K562 (cell line): ENCODE results near the gene ZNF384. TPM values are rescaled to one million over a fixed set of nuclear protein-coding genes. Genes with fewer than 3 reads are reported as not detected.
A peak's percentile ranks its signal among the peaks of the same experiment; 100 is the strongest.

Experiments used
- ATAC-seq: fragments of 200-7000 bp; cut with Tn5 transposase; 3 replicates; pipeline ENCODE4 v1.9.1; 2020; ENCODE audit warnings: moderate library complexity
- BruUV-seq: library from RNA; stranded (reverse); fragments of 400-500 nt; replicated peaks from 2 replicates; lab custom pipeline; 2021; lab: Mats Ljungman, UMichigan
- CTCF ChIA-PET: fragments of 300-600 bp; formaldehyde crosslinking; extraction: SDS; loops from one replicate; lab custom pipeline; 2021; ENCODE audit warnings: low intra/inter-chr PET ratio; lab: Yijun Ruan, JAX
- POLR2A ChIA-PET: fragments of 300-600, 350-650 bp; sonication (Branson Sonifier 250); formaldehyde crosslinking; extraction: SDS; loops from one replicate; lab custom pipeline; 2021; ENCODE audit warnings: antibody characterized with exemption, inconsistent platforms; lab: Yijun Ruan, JAX
- DNase-seq, 4 experiments: peaks; one replicate each; pipeline versions ENCODE4 v3.0.0 to v3.0.0-alpha.2; 2011 to 2018; ENCODE audit warnings: low spot score in 3 of 4, mixed read lengths in 3 of 4; ENCODE audit errors: extremely low read depth in 1 of 4
- FAIRE-seq: peaks from 2 replicates; lab custom pipeline; 2011; peaks lifted over from hg19 to GRCh38; lab: Jason Lieb, UNC
- H2AFZ ChIP-seq: 2 replicates; pipeline ENCODE4 v1.6.0; 2011; ENCODE audit warnings: low read depth, low read length, control low read depth, inconsistent platforms
- H3K27ac ChIP-seq: fragments of 200-600 bp; 3 replicates; pipeline ENCODE4 v1.8.0; 2011; ENCODE audit warnings: low read depth, mild to moderate bottlenecking, control low read depth, inconsistent platforms, low read length, moderate library complexity, mixed read lengths; ENCODE audit errors: extremely low read depth
- H3K27me3 ChIP-seq, 2 experiments: fragments of 300-600 bp in 1 of 2; 2 replicates in 1 of 2; 3 replicates in 1 of 2; pipeline versions ENCODE4 v1.6.0 to v1.8.0; 2011; ENCODE audit warnings: inconsistent platforms in 2 of 2, low read length in 2 of 2, mild to moderate bottlenecking in 1 of 2, mixed read lengths in 1 of 2, moderate library complexity in 1 of 2; ENCODE audit not compliant: control insufficient read depth in 2 of 2, insufficient read depth in 2 of 2
- H3K36me3 ChIP-seq: fragments of 300-600 bp; 3 replicates; pipeline ENCODE4 v1.8.0; 2011; ENCODE audit warnings: mild to moderate bottlenecking, low read length, inconsistent platforms; ENCODE audit not compliant: control insufficient read depth, insufficient read depth
- H3K4me1 ChIP-seq, 2 experiments: fragments of 200-600 bp in 1 of 2; replicated peaks in 1 of 2; 2 replicates in 1 of 2; 3 replicates in 1 of 2; pipeline versions ENCODE4 v1.5.1 to v1.8.0; 2011; ENCODE audit warnings: inconsistent platforms in 2 of 2, low read length in 2 of 2, mild to moderate bottlenecking in 1 of 2, mixed read lengths in 1 of 2, moderate library complexity in 1 of 2; ENCODE audit not compliant: control insufficient read depth in 2 of 2, insufficient read depth in 2 of 2
- H3K4me2 ChIP-seq: 2 replicates; pipeline ENCODE4 v1.6.1; 2011; ENCODE audit warnings: low read length, control low read depth, inconsistent platforms, mixed read lengths; ENCODE audit not compliant: insufficient read depth
- H3K4me3 ChIP-seq: fragments of 200-600 bp; sonication (generic), shearing (Covaris generic); 2 replicates; pipeline ENCODE4 v1.5.1; 2016; ENCODE audit warnings: control low read depth, inconsistent platforms
- H3K79me2 ChIP-seq: fragments of 200-600 bp; 3 replicates; pipeline ENCODE4 v1.8.0; 2011; ENCODE audit warnings: low read length, inconsistent platforms; ENCODE audit not compliant: control insufficient read depth, insufficient read depth
- H3K9ac ChIP-seq, 2 experiments: 2 replicates each; pipeline versions ENCODE4 v1.6.0 to v1.6.1; 2011; ENCODE audit warnings: low read depth in 2 of 2, low read length in 2 of 2, control low read depth in 1 of 2, inconsistent platforms in 1 of 2, mild to moderate bottlenecking in 1 of 2, mixed read lengths in 1 of 2; ENCODE audit not compliant: insufficient read depth in 1 of 2
- H3K9me1 ChIP-seq: one replicate; pipeline ENCODE4 v1.6.0; 2011; ENCODE audit warnings: inconsistent platforms, mild to moderate bottlenecking, low read length, moderate library complexity; ENCODE audit not compliant: control insufficient read depth, insufficient read depth
- H3K9me3 ChIP-seq: replicated peaks from 2 replicates; pipeline ENCODE4 v1.5.1; 2011; ENCODE audit warnings: low read depth, low read length, inconsistent platforms; ENCODE audit not compliant: control insufficient read depth, insufficient read depth
- H4K20me1 ChIP-seq: replicated peaks from 2 replicates; pipeline ENCODE4 v1.6.1; 2011; ENCODE audit warnings: low read length, inconsistent platforms, mixed read lengths; ENCODE audit not compliant: control insufficient read depth, insufficient read depth
- NCOA6 ChIP-seq: fragments of 450-650 bp; IDR thresholded peaks from 2 replicates; pipeline ENCODE4 v1.6.1; 2017; ENCODE audit warnings: mild to moderate bottlenecking
- POLR3G ChIP-seq: IDR thresholded peaks from 2 replicates; pipeline ENCODE4 v1.6.1; 2011; ENCODE audit not compliant: insufficient read length, insufficient replicate concordance; ENCODE audit errors: extremely low read depth
- PTTG1 ChIP-seq: fragments of 450-650 bp; IDR thresholded peaks from 2 replicates; pipeline ENCODE4 v1.6.1; 2016; ENCODE audit warnings: low read depth, mild to moderate bottlenecking, missing genetic modification characterization, missing compliant biosample characterization
- ZBTB43 ChIP-seq: sonication (generic); formaldehyde crosslinking; IDR thresholded peaks from 2 replicates; pipeline ENCODE4 v1.8.0; 2023; ENCODE audit warnings: mild to moderate bottlenecking, missing genetic modification reagents
- WGBS: fragments of 100-300 bp; shearing (Covaris generic); methylation state at CpG from one replicate; pipeline ENCODE4 v1.1.6; 2016; ENCODE audit warnings: low coverage, mixed read lengths; ENCODE audit not compliant: insufficient coverage; ENCODE audit errors: missing lambda C conversion rate; 5-methylcytosine and 5-hydroxymethylcytosine counted together
- in situ Hi-C: fragments of 300-500 bp; cut with MboI; formaldehyde crosslinking; loops from 4 replicates; pipeline ENCODE4 v1.15.0; 2018; ENCODE audit warnings: inconsistent platforms, mixed read lengths
- intact Hi-C: fragments of 100-400 bp; cut with micrococcal nuclease; formaldehyde crosslinking; loops from 2 replicates; pipeline ENCODE4 v1.14.2; 2022
- polyA plus RNA-seq, 8 experiments: library from polyadenylated mRNA; depleted of rRNA in 4 of 8; stranded (reverse) in 5 of 8; unstranded in 3 of 8; fragments of >200 nt; fragmentation: Nextera tagmentation in 2 of 8; fragmentation: Illumina TruSeq in 1 of 8; extraction: Ambion mirVana in 2 of 8; extraction: Trizol in 1 of 8; gene quantifications; 2 replicates each; pipeline versions ENCODE4 v1.2.1 to v1.2.3, GENCODE V29; 2011 to 2014; ENCODE audit warnings: inconsistent platforms in 1 of 8, missing spikeins in 1 of 8
- total RNA-seq, 7 experiments: library from RNA; depleted of rRNA in 6 of 7; stranded (reverse); fragments of >200 nt in 6 of 7; fragmentation: Illumina TruSeq in 2 of 7; extraction: Trizol in 2 of 7; gene quantifications; 2 replicates each; pipeline versions ENCODE4 v1.2.1 to v1.2.3, GENCODE V29; 2011 to 2021; ENCODE audit warnings: low replicate concordance in 1 of 7

Gene ZNF384
- total and polyA plus RNA-seq, 9 of the 15 experiments (the other 6 are each of a cell fraction or from before 2014, with no cell fraction given): 0.36 to 64.8 (median 21.3) TPM

GRCh38 chr12:6695313-6696045 is 6.3 kb upstream of the ZNF384 start:
- FAIRE-seq (no peak), DNase-seq (no peak), ATAC-seq (no peak)
- Histone ChIP-seq H3K9me3 (no peaks in the 10 kb centered on the region), H3K4me2 (no peak overlapping the region), H3K79me2 (no peaks in the 10 kb centered on the region; the same call in 2 of the 3 replicates), H2AFZ (no peak overlapping the region), H3K4me1 (peaks cover 0 to 23% of the 10 kb centered on the region in 2 experiments; a peak in 2 of 5 replicates), H4K20me1 (no peaks in the 10 kb centered on the region), H3K27me3 (peaks cover 9 to 17% of the 10 kb centered on the region in 2 experiments; a peak in 3 of 5 replicates), H3K27ac (no peak overlapping the region), H3K4me3 (no peak overlapping the region), H3K36me3 (no peaks in the 10 kb centered on the region), H3K9me1 (no peaks in the 10 kb centered on the region), H3K9ac (peak overlapping the region in 1 of 2 experiments; percentile 58; a peak in 2 of 4 replicates)
- intact Hi-C loops (no loop called here), in situ Hi-C loops (no loop called here)
- no TSS peak for BruUV-seq
- TF ChIP-seq POLR3G (no peak), ZBTB43 (CRISPR knock-in tag) (no peak), NCOA6 (no peak), PTTG1 (no peak)
- ChIA-PET POLR2A (no interaction called here), CTCF (no interaction called here)
- WGBS: 27% methylated on average over 6 of the region's 11 CpGs
